Ramos (cell line): ENCODE results near the gene ARID5B.

Source experiments
- in situ Hi-C: fragments of 300-500 bp; cut with MboI; formaldehyde crosslinking; loops from one replicate; pipeline ENCODE4 v1.14.3; 2022; ENCODE audit warnings: low sequenced_read_pairs; ENCODE audit not compliant: unreplicated experiment

Gene ARID5B

DNA sequence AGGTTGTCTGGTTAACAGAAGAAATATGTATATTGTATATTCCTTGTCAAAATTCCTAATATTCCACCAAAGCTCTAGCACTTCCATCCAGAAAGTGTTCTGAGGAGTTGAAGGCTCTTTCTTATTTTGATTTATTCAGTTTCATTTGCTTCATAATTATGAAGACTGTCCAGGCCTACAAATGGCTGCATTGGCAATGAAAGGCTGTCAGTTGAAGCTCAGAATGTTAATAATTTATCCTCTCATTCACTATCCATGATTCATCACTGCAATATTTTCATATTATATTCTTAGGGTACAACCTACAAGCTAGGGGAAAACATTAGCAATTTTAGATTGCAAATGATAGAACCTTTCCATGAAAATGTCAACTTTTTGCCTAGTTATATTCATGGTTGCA lies 57.3 kb downstream of the ARID5B start:
- in situ Hi-C loops, result loop anchor here (25.0 kb wide), 2 partner anchors 678 to 1303 kb away; no protein-coding TSS in a partner anchor

GRCh38 chr10:61959814-61960213 lies 58.3 kb downstream of the ARID5B start:
- in situ Hi-C loops, result loop anchor here (5.0 to 25.0 kb wide), 3 partner anchors 42 to 1302 kb away; no protein-coding TSS in a partner anchor

DNA sequence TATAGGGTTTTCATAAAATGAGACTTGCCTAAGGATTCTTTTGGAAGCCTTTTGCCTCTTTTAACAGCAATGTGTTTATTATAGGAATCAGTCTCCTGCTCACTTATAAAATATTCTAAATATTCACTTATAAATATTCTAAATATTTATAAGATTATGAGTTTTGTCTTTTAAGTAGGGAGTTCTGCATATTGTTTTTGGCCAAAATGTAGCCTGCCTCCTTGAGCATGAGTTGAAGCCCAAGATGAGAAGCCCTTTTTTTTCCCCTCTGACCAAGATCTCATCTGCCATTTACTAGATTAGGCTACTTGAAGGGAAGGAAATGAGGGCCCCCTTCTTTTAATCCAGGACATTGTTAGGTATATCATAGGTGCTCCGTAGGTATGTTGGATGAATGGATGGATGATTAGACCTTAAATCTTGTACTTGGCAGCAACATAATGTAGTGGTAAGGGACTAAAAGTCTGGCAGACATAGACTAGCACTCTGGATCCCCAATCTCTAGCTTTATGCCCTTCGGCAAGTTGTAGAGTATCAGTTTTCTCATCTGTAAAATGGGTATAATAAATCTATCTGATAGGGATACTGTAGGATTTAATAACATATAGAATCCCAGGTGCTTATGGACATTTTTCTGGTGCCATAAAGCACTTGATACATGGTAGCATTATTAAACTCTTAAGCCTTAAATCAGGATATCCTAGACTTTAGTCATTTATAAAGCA lies 59.1 kb downstream of the ARID5B start:
- in situ Hi-C loops, result loop anchor here (5.0 to 25.0 kb wide), 3 partner anchors 42 to 1302 kb away; no protein-coding TSS in a partner anchor

- in situ Hi-C loops, result loop anchor here (5.0 to 25.0 kb wide), 3 partner anchors 41 to 1301 kb away; no protein-coding TSS in a partner anchor
Measured at GRCh38 chr10:61961278-61961677, 59.8 kb downstream of the ARID5B start.

- in situ Hi-C loops, result loop anchor here (5.0 to 25.0 kb wide), 3 partner anchors 39 to 1299 kb away; no protein-coding TSS in a partner anchor
Measured at GRCh38 chr10:61962971-61963370, 61.5 kb downstream of the ARID5B start.

DNA sequence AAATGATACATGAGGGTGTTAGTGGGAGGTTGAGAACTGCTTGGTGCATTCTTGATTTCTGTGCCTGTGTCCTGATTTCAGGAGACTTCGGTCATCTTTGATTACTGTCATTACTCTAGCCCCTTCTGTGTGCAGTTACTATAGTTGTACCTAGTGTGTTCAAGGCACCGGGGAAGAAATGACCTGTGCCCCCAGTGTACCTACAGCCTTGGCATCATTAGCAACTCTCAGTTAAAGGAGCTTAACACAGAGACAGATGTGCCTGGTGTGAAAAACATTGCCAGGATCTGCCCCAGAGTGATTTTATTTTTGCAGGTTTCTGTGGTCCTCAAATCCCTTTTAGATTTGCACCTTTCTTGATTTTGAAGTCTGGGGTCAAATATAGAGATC lies 62.2 kb downstream of the ARID5B start:
- in situ Hi-C loops, result loop anchor here (5.0 to 25.0 kb wide), 3 partner anchors 39 to 1299 kb away; no protein-coding TSS in a partner anchor

DNA sequence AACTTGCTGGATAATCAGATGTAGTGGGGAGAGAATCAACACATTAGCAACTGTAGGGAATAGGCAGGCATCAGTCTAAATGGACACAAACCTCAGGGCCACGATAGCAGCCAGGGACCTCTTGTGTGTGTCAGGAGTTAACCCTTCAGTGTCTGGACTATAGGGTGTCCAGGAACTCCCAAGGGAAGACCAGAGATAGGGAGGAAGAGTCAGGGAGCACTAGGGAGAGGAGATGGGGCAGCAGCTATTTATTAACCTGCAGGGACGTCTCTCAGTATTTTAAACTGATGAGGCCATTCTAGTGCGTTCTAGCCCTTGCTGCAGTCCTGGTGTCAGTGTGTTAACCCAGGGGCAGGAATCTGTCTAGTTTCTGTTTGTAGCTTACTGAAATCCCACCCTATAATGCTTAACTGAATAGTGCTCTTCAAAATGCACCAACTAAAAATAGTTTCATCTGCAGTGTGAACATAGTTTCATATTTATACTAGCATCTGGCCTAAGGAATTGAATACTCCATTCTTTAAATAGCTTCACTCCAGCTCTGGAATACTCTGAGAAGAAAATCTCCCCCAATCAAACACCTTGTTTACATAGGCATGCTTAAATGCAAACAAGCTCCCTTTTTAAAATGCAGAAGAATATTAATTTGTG lies 62.7 kb downstream of the ARID5B start:
- in situ Hi-C loops, result loop anchor here (5.0 to 25.0 kb wide), 3 partner anchors 38 to 1298 kb away; no protein-coding TSS in a partner anchor

GRCh38 chr10:61964949-61965702 lies 63.6 kb downstream of the ARID5B start:
- in situ Hi-C loops, result loop anchor here (5.0 to 25.0 kb wide), 3 partner anchors 37 to 1297 kb away; no protein-coding TSS in a partner anchor

DNA sequence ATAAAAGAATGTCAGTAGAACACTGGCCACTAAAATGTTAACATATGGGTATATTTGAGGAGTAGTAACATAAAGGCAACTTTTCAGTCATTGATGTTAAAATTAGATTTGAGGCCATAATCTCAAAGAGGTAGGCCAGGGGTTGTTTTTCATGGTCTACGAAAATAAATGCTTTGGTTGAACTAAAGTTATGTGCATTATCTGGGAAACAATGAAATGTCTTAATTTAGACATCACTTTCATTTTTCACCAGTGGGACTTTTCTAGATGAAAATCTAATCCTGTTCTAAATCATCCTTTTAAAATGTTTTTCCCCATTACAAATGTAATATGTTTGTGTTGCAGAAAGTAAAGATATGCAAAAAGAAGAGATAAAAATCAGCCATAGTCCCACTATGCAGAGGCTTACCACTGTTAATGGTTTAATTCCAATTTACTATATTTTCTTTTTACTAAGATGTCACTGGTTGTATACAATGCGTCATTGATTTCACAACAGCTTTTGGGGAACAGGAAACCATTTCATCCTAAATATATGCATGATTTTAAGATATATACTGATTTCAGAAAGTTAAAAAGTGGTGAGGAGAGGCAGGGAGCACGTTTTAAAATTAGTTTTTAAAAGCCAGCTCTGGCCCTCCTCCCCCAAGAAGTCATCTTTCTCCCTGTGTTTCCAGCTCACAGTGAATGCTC lies 64.3 kb downstream of the ARID5B start:
- in situ Hi-C loops, result loop anchor here (25.0 kb wide), 2 partner anchors 671 to 1296 kb away; no protein-coding TSS in a partner anchor

DNA sequence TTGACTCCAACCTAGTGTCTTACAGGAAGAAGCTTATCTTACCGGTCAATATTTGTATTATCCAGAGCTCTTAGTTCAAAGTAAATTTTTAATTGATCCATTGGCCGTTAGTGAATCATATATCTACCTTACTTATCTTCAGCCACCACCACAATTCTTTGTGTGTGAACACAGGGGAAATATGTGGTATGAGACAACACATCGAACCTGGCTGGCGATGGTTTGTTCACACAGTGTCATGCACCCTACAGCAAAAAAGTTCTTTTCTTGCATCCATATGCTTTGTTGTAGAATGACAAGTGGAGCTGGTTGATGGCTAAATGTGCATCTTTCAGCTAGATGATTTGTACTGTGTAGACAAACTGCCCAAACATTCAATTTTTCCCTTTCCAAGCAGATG lies 65.8 kb downstream of the ARID5B start:
- in situ Hi-C loops, result loop anchor here (25.0 kb wide), 2 partner anchors 670 to 1295 kb away; no protein-coding TSS in a partner anchor

GRCh38 chr10:61970182-61971002 lies 68.9 kb downstream of the ARID5B start:
- in situ Hi-C loops, result loop anchor here (25.0 kb wide), 2 partner anchors 667 to 1292 kb away; no protein-coding TSS in a partner anchor

GRCh38 chr10:61971003-61971325 lies 69.5 kb downstream of the ARID5B start:
- in situ Hi-C loops, result loop anchor here (25.0 kb wide), 2 partner anchors 666 to 1291 kb away; no protein-coding TSS in a partner anchor

DNA sequence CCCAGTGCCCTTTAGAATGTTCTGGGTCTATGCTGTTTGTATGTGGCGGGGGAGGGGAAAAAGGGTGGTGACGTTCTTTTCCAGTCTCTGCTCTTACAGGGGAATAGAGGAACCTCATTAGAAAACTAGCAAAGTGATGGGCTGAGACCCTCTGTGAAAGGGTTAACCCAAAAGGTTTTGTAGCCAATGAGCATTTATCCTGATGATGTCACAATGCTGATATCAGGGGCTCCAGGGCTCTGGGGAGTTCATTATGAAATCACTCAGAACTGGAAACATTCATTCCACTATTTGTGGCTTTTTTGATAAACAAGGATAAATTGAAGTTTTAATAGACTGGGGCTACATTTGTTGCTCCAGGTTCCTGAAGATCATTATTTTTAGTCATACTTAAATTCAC lies 71.7 kb downstream of the ARID5B start:
- in situ Hi-C loops, result loop anchor here (25.0 kb wide), 2 partner anchors 664 to 1289 kb away; no protein-coding TSS in a partner anchor

DNA sequence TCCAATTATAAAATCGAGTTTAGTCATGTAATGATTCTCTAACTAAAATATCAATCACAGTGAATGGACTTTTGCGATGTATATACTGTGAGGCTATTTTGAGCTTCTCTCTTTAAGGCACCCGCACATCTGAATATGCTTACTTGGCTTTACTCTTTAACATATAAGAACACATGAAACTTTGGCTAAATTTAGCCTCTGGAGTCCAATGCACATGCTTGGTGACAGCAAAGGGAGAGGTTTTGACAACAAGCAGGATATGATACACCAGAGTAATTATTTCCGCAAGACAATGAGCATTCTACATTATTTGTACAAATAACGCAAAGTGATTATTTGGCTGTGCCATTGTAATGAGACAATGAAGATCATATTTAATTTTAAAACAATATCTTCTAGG lies 72.4 kb downstream of the ARID5B start:
- in situ Hi-C loops, result loop anchor here (25.0 kb wide), 2 partner anchors 663 to 1288 kb away; no protein-coding TSS in a partner anchor

DNA sequence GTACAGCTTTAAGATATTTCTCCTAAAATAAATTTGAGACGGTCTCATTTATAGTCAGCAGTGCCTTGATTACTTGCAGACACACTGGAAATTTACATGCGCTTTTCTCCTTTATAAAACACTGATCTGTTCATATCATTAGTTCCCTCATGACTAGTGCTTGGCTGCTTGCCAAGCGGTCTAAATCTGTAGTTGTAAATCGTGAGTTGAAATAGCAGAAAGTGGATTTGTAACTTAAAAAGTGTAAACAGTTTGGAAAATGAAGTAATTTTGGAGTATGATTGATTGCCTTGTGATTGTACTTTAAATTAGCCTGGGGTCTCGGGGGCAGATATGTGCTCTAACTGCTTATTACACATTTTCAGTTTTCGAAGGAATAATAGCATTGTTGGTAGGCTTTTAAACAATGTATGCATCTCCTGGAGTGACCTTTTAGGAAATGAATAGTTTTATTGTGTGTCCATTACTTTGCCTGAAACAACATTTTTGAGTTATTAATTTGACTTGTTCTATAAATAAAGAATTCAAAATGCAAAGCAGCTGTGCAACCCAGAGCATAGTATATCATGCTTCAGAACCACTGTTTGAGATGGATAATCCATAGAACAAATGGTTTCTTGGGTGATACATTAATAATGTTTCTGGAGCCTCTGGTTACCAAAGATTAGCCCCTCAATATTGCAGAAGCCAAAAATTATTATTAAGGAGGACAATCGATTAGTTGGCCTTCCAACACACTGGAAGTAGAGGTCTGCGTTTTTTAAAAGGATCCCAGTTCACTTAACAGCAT lies 73.3 kb downstream of the ARID5B start:
- in situ Hi-C loops, result loop anchor here (25.0 kb wide), 3 partner anchors 663 to 1612 kb away; no protein-coding TSS in a partner anchor

DNA sequence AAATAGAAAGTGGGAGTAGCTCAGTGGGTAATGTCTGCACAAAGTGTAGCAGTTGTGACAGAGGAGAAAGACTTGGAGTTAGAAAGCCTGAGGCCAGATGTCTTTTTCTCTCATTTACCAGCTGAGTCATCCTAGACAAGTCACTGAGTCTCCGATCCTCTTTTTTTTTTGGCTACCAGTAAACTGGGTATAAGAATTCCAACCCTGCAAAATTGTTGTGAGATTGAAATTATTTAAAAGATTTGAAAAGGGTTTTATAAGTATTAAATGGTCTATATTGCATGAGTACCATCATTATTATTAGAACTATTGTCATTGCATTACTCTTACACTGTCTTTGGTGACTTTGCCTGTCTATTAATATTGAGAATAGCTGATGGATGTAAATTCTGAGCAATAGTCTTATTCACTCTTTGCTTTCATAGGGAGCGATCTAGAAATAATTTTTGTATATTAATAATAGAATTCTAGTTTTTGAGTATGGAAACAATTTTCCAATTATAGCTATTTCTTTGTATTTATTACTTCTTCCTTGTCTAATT lies 74.0 kb downstream of the ARID5B start:
- in situ Hi-C loops, result loop anchor here (25.0 kb wide), 1 partner anchor 1613 kb away; no protein-coding TSS in a partner anchor

GRCh38 chr10:61976951-61977721 lies 75.6 kb downstream of the ARID5B start:
- in situ Hi-C loops, result loop anchor here (25.0 kb wide), 1 partner anchor 1615 kb away; no protein-coding TSS in a partner anchor
